GM12878 (cell line): ENCODE measurements around the gene AGAP1. TPM values are rescaled to one million over a fixed set of nuclear protein-coding genes. Genes with fewer than 3 reads are reported as not detected.

Experiments
- EZH2 ChIP-seq: IDR thresholded peaks from 2 replicates; pipeline ENCODE4 v1.6.1; 2012; ENCODE audit warnings: low read depth, mild to moderate bottlenecking, control low read depth, inconsistent platforms, low read length, borderline replicate concordance; ENCODE audit not compliant: control insufficient read depth
- IKZF1 ChIP-seq: fragments of 450-650 bp; conservative IDR thresholded peaks from 2 replicates; pipeline ENCODE4 v1.6.1; 2017; ENCODE audit warnings: antibody characterized with exemption, mild to moderate bottlenecking
- TAF1 ChIP-seq: IDR thresholded peaks from 2 replicates; pipeline ENCODE4 v1.6.1; 2011; ENCODE audit warnings: mild to moderate bottlenecking, low read depth, low read length, borderline replicate concordance
- polyA plus RNA-seq, 11 experiments: library from polyadenylated mRNA; depleted of rRNA in 4 of 11; unstranded in 6 of 11; stranded (reverse) in 5 of 11; fragments of >200 nt; fragmentation: Nextera tagmentation in 4 of 11; fragmentation: Illumina TruSeq in 1 of 11; extraction: Ambion mirVana in 4 of 11; extraction: Trizol in 1 of 11; gene quantifications; 1 replicate in 1 of 11; 2 replicates in 10 of 11; pipeline versions ENCODE4 v1.2.1 to v1.2.3, GENCODE V29; 2011 to 2016; ENCODE audit warnings: inconsistent platforms in 2 of 11, missing spikeins in 2 of 11, low read depth in 1 of 11
- total RNA-seq, 4 experiments: library from RNA; depleted of rRNA in 3 of 4; stranded (reverse); fragments of >200 nt in 3 of 4; fragmentation: Illumina TruSeq in 1 of 4; extraction: Trizol in 1 of 4; gene quantifications; 2 replicates each; pipeline versions ENCODE4 v1.2.1 to v1.2.3, GENCODE V29; 2013 to 2021
- TF ChIP-seq, protein P1 (sequence below): fragments of 450-650 bp; IDR thresholded peaks from 2 replicates; pipeline ENCODE4 v1.6.1; 2016; ENCODE audit warnings: mild to moderate bottlenecking, moderate library complexity, borderline replicate concordance
- TF ChIP-seq, protein P2 (sequence below): fragments of 450-650 bp; IDR thresholded peaks from 2 replicates; pipeline ENCODE4 v1.6.1; 2018; ENCODE audit warnings: mild to moderate bottlenecking, low read depth, moderate library complexity; ENCODE audit not compliant: partially characterized antibody
- TF ChIP-seq, protein P3 (sequence below): fragments of 150-350 bp; IDR thresholded peaks from 2 replicates; pipeline ENCODE4 v1.6.1; 2014; ENCODE audit warnings: mild to moderate bottlenecking, low read depth, low read length

AGAP1 gene
- total and polyA plus RNA-seq, 10 of the 15 experiments (the other 5 are each of a cell fraction or from before 2014, with no cell fraction given) = 0.05 to 0.15 (median 0.06) TPM; not detected in 7

DNA sequence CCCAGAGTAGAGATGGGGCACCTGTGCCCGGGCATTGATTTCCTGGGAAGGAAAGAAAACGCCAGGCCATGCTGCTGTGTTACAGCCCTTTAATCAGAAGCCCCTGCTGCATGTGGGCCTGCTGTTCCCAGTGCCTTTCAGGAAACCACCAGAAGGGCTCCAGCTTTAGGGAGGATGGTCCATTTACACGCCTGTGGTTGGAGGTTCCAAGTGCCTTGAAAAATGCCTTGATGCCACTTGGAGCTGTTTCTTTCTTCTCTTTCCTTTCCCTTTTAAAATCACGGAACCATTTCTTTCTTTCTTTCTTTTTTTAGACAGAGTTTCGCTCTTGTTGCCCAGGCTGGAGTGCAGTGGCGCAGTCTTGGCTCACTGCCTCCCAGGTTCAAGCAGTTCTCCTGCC is 60.5 kb downstream of the AGAP1 start (continued):
- TF ChIP-seq, protein P1, sequence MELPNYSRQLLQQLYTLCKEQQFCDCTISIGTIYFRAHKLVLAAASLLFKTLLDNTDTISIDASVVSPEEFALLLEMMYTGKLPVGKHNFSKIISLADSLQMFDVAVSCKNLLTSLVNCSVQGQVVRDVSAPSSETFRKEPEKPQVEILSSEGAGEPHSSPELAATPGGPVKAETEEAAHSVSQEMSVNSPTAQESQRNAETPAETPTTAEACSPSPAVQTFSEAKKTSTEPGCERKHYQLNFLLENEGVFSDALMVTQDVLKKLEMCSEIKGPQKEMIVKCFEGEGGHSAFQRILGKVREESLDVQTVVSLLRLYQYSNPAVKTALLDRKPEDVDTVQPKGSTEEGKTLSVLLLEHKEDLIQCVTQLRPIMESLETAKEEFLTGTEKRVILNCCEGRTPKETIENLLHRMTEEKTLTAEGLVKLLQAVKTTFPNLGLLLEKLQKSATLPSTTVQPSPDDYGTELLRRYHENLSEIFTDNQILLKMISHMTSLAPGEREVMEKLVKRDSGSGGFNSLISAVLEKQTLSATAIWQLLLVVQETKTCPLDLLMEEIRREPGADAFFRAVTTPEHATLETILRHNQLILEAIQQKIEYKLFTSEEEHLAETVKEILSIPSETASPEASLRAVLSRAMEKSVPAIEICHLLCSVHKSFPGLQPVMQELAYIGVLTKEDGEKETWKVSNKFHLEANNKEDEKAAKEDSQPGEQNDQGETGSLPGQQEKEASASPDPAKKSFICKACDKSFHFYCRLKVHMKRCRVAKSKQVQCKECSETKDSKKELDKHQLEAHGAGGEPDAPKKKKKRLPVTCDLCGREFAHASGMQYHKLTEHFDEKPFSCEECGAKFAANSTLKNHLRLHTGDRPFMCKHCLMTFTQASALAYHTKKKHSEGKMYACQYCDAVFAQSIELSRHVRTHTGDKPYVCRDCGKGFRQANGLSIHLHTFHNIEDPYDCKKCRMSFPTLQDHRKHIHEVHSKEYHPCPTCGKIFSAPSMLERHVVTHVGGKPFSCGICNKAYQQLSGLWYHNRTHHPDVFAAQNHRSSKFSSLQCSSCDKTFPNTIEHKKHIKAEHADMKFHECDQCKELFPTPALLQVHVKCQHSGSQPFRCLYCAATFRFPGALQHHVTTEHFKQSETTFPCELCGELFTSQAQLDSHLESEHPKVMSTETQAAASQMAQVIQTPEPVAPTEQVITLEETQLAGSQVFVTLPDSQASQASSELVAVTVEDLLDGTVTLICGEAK = no peak
- TF ChIP-seq, protein P2, sequence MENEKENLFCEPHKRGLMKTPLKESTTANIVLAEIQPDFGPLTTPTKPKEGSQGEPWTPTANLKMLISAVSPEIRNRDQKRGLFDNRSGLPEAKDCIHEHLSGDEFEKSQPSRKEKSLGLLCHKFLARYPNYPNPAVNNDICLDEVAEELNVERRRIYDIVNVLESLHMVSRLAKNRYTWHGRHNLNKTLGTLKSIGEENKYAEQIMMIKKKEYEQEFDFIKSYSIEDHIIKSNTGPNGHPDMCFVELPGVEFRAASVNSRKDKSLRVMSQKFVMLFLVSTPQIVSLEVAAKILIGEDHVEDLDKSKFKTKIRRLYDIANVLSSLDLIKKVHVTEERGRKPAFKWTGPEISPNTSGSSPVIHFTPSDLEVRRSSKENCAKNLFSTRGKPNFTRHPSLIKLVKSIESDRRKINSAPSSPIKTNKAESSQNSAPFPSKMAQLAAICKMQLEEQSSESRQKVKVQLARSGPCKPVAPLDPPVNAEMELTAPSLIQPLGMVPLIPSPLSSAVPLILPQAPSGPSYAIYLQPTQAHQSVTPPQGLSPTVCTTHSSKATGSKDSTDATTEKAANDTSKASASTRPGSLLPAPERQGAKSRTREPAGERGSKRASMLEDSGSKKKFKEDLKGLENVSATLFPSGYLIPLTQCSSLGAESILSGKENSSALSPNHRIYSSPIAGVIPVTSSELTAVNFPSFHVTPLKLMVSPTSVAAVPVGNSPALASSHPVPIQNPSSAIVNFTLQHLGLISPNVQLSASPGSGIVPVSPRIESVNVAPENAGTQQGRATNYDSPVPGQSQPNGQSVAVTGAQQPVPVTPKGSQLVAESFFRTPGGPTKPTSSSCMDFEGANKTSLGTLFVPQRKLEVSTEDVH = no peak
- TF ChIP-seq, protein P3, sequence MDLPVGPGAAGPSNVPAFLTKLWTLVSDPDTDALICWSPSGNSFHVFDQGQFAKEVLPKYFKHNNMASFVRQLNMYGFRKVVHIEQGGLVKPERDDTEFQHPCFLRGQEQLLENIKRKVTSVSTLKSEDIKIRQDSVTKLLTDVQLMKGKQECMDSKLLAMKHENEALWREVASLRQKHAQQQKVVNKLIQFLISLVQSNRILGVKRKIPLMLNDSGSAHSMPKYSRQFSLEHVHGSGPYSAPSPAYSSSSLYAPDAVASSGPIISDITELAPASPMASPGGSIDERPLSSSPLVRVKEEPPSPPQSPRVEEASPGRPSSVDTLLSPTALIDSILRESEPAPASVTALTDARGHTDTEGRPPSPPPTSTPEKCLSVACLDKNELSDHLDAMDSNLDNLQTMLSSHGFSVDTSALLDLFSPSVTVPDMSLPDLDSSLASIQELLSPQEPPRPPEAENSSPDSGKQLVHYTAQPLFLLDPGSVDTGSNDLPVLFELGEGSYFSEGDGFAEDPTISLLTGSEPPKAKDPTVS = no peak
- no peak for TF ChIP-seq IKZF1
- TF ChIP-seq EZH2 = no peak
- no peak for TF ChIP-seq TAF1
